NCI-H146 treated with DMSO at 0.1 percent for 48 hours (cell line): Measurements from ENCODE around the gene GHRL.
"Not testable (repeated sequence)": the region's sequence is repeated elsewhere in the genome, so short reads cannot be mapped to it uniquely, and the experiment has no call there.

Source experiments
- DNase-seq: peaks from one replicate; lab custom pipeline; 2025; ENCODE audit not compliant: unreplicated experiment; lab: John Stamatoyannopoulos, UW

The GHRL gene

GRCh38 chr3:10278501-10278900, 14.2 kb downstream of the GHRL start:
- DNase-seq: no peak

GRCh38 chr3:10277115-10277625, 15.6 kb downstream of the GHRL start:
- DNase-seq: no peak

- DNase-seq: peak; percentile 76
Measured at GRCh38 chr3:10274601-10275000, 18.1 kb downstream of the GHRL start.

- DNase-seq: no peak
Measured at GRCh38 chr3:10273702-10274305, 18.9 kb downstream of the GHRL start.

GRCh38 chr3:10272977-10273376, 19.8 kb downstream of the GHRL start:
- no peak for DNase-seq

- DNase-seq: not testable (repeated sequence)
Measured at GRCh38 chr3:10272476-10272875, 20.3 kb downstream of the GHRL start.

- no peak for DNase-seq
Measured at GRCh38 chr3:10269443-10269842, 23.3 kb downstream of the GHRL start.

DNA sequence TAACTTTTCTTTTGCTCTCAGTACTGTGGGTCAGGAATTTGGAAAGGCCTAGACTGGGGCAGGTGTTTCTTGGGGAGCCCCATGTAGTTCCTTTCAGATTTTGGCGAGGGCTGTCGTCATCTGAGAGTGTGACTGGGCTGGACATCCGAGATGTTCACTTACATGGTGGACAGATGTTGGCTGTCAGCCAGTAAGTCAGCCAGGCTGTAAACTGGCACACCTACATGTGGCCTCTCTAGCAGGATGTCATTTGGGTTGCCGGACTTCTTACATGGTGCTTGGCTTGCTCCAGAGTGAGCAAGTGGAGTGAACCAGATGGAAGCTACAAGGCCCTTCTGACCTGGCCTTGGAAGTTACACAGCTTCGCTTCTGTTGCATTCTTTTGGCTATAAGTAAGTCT, 23.8 kb downstream of the GHRL start:
- no peak for DNase-seq

GRCh38 chr3:10268116-10268515, 24.6 kb downstream of the GHRL start:
- DNase-seq: no peak

GRCh38 chr3:10266936-10267335, 25.8 kb downstream of the GHRL start:
- not testable (repeated sequence) for DNase-seq

DNA sequence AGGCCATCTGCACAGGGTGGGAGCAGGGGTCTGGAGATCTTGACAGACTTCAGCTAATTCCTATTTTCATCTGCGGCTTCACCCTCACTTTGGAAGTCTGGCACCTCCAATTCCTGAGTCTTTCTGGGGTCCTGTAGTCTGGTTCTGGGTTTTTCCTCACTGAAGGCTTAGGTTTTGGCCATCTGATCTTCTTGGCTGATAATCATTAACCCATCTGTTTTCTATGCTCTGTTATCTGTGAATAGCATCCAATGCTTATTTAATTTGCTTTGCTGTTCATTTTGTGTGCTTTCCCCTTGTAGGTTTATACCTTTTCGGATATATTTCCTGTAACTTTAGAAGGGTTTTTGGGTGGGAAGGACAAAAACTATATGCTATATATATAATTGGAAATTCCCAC, 26.9 kb downstream of the GHRL start:
- DNase-seq: no peak

GRCh38 chr3:10263646-10264363, 28.9 kb downstream of the GHRL start:
- DNase-seq: no peak

DNA sequence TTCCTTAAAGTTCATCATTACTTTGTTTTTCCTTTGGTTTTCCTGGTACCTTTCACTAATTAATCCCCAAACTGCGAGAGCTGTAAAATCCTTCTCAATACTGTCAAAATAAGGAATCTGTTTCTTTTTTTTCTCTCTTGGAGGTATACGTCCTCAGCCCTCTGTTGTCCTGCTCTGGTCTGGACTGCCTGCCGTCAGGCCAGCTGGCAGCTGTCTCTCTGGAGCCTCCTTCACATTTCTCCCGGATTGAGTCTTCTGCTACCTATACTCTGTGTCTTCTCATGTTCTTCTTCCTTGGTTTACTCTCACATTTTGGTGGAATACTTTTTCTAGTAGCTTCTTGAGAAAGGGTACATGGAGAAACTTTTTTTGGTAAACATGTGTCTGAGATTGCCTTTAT, 30.7 kb downstream of the GHRL start:
- no peak for DNase-seq

DNA sequence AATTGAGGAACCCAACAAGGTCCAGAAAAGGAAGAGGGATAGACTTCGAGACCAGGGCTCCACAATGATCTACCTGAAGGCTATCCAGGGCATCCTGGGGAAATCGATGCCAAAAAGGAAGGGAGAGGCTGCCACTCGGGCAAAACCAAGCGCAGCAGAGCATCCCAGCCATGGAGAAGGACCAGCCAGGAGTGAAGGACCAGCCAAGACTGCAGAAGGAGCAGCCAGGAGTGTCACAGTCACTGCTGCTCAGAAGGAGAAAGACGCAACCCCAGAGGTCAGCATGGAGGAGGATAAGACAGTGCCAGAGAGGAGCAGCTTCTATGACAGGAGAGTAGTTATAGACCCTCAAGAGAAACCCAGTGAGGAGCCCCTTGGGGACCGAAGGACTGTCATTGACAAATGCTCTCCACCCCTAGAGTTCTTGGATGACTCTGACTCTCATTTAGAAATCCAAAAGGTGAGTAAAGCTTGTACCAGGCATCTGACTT, 32.5 kb downstream of the GHRL start:
- DNase-seq: no peak

DNA sequence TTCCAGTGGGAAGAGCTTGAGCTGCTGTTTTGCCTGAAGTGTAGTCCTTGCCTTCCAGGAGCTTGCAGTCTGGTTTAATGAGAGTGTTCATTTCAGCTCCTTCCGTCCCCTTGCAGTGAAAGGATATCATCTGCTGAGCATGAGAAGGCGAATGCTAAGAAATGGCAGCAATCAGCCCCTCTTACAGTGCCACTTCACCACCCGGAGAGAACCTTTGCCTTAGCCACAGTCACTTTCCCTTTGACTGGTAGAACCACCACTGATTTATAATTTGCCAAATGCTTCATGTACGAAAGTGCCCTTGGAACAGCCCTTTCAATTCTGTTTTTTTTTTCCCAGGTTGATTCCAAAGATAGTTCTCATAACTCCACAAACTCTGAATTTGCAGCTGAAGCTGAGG, 32.9 kb downstream of the GHRL start:
- no peak for DNase-seq

DNA sequence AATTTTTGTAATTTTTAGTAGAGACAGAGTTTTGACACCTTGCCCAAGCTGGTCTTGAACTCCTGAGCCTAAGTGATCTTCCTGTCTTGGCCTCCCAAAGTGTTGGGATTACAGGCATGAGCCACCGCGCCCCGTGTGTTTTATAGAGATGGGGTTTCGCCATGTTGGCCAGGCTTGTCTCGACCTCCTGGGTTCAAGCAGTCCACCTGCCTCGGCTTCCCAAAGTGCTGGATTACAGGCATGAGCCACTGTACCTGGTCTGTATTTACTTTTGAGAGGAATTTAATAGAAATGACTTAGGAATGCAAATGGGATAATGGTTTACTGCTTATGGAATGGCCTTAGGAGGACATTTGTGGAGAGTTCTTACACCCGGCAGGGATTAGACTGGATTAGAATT, 33.7 kb downstream of the GHRL start:
- no peak for DNase-seq

GRCh38 chr3:10255835-10256234, 36.9 kb downstream of the GHRL start:
- DNase-seq: no peak

GRCh38 chr3:10253731-10254130, 39.0 kb downstream of the GHRL start:
- DNase-seq: no peak

- DNase-seq: no peak
Measured at GRCh38 chr3:10251006-10251405, 41.7 kb downstream of the GHRL start.

GRCh38 chr3:10249833-10250232, 42.9 kb downstream of the GHRL start:
- no peak for DNase-seq

DNA sequence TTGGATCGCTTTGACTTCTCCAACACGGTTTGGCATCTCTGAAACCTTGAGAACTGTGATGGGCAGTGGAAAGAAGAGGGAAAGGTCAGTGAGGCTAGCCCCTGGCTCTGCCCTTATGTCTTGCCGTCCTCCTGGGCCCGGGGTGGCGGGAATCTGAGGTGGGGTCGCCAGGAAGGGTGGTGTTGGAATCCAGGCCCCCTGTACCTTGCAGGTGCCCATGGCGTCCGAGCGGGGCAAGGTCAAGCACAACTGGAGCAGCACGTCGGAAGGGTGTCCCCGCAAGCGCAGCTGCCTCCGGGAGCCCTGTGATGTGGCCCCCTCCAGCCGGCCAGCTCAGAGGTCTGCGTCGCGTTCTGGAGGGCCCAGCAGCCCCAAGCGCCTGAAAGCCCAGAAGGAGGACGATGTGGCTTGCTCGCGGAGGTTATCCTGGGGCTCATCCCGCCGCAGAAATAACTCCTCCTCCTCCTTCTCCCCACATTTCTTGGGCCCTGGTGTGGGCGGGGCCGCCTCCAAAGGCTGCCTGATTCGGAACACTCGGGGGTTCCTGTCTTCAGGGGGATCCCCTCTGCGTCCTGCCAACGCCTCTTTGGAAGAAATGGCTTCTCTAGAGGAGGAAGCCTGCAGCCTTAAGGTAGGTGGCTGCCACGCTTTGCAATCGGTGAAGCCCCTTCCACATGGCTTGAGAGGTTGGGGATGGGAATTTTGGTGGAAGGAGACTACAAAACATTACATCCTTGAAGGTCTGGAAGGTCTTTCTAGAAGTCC, 43.6 kb downstream of the GHRL start:
- DNase-seq: no peak
